ENCODE data around the gene INTS1.
"Not testable (repeated sequence)": the region's sequence is repeated elsewhere in the genome, so short reads cannot be mapped to it uniquely, and the experiment has no call there.

Gene INTS1

GRCh38 chr7:1531263-1531978 is 27.2 kb upstream of the INTS1 start:
- peak; percentile 2 for DNase-seq

DNA sequence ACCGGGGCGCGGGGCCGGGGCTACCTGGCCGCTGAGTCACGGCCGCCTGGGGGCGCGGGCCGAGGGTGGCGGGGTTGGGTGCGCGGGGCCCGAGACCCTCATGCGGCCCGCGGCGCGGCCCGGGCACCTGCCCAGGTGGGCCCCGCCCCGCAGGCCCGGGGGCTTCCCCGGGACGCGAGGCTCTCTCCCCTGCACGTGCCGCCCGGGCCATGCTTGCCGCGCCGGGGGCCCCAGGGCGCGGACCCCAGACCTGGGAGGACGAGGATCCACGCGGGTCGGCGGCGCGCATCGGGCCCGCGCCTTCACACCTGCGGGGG is 26.7 kb upstream of the INTS1 start:
- no peak for DNase-seq

- no peak for DNase-seq
Measured at GRCh38 chr7:1529383-1530116, 25.4 kb upstream of the INTS1 start.

DNA sequence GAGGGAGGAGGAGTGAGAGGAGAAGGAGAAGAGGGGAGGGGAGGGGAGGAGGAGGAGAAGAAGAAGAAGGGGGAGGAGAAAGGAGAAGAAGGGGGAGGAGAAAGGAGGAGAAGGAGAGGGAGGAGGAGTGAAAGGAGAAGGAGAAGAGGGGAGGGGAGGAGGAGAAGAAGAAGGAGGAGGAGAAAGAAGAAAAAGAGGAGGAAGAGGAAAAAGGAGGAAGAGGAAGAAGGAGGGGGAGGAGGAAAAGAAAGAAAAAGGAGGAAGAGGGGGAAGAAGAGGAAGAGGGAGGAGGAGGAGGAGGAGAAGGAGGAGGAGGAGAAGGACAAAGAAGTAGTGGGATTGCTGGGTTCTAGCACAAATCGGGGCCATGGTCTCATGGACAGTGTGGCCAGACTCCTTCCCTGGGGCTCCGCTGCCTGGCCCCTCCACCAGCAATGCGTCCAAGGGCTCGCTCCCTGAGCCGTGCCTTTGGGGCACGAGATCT is 22.1 kb upstream of the INTS1 start:
- peak; percentile 32 for DNase-seq

DNA sequence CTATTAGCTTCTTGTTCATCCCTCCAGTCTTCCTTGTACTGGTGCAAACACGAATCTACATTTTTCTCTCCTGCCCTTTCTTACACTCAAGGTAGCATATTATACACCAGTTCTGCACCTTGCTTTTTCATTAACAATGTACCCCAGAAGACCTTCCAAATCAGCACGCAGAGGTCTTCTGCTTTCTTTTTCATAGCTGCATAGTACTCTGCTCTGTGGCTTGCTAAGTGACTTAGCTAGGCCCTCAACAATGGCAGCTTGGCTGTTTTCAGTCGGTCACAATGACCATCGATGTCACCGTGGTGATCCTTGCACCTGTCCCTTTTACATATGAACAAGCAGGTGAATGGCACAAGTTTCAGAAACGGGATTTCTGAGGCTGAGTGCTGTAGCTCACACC is 21.2 kb upstream of the INTS1 start:
- DNase-seq: no peak

- DNase-seq: no peak
Measured at GRCh38 chr7:1523844-1524243, 19.7 kb upstream of the INTS1 start.

- DNase-seq: no peak
Measured at GRCh38 chr7:1523208-1523607, 19.0 kb upstream of the INTS1 start.

- DNase-seq: no peak
Measured at GRCh38 chr7:1521456-1521855, 17.3 kb upstream of the INTS1 start.

- DNase-seq: no peak
Measured at GRCh38 chr7:1520539-1521234, 16.5 kb upstream of the INTS1 start.

DNA sequence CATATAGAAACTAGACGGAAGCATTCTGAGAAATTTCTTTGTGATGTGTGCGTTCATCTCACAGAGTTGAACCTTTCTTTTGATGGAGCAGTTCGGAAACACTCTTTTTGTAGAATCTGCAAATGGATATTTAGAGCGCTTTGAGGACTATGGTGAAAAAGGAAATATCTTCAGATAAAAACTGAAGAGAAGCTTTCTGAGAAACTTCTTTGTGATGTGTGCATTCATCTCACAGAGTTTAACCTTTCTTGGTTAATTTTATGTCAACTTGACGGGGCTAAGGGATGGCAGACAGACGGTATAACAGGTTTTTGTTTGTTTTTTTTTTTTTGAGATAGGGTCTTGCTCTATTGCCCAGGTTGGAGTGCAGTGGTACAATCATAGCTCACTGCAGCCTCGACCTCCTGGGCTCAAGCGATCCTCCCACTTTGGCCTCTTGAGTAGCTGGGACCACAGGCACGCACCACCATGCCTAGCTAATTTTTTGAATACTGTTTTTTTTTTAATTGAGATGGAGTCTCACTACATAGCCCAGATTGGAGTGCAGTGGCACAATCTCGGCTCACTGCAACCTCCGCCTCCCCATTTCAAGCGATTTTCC is 15.2 kb upstream of the INTS1 start:
- DNase-seq: not testable (repeated sequence)

DNA sequence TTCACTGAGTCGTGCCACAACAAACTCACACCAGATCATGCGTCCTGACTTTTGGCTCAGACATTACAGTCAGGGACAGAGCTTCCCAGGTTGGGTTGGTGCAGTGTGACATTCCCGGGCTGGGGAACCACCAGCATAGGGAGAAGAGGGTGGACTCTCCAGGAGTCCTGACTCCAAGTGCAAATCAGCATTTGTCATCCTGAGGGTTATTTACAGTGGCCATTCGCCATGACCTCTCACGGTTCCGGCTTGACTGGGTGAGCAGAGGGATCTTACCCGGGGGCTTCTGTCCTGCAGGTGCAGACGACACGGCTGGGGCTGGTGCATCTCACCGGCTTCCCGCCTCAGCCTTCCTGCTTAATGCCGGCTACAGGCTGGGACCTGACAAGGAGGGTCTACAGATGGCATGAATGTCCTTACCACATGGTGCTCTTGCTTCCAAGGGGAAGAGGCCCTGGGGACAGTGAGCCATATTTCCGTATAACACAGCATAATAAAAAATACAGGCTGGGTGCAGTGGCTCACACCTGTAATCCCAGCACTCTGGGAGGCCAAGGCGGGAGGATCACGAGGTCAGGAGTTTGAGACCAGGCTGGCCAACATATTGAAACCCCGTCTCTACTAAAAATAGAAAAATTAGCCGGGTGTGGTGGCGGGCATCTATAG is 12.5 kb upstream of the INTS1 start:
- DNase-seq: no peak

DNA sequence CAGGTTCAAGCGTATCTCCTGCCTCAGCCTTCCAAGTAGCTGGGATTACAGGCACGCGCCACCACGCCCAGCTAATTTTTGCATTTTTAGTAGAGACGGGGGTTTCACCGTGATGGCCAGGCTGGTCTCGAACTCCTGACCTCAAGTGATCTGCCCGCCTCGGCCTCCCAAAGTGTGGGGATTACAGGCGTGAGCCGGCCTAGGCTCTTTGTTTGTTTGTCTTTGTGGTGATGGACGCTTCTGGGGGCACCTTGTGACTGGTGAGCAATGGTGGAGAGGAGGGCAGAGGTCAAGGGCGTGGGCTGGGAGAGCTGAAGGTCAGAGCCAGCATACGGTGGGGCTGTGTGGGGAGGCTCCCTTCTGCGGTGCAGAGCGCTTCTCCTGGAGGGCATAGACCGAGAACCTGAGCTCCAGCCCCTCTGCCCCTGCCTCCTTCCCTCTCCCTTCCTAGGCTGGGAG is 11.3 kb upstream of the INTS1 start:
- not testable (repeated sequence) for DNase-seq

GRCh38 chr7:1514995-1515401 is 10.8 kb upstream of the INTS1 start:
- no peak for DNase-seq

DNA sequence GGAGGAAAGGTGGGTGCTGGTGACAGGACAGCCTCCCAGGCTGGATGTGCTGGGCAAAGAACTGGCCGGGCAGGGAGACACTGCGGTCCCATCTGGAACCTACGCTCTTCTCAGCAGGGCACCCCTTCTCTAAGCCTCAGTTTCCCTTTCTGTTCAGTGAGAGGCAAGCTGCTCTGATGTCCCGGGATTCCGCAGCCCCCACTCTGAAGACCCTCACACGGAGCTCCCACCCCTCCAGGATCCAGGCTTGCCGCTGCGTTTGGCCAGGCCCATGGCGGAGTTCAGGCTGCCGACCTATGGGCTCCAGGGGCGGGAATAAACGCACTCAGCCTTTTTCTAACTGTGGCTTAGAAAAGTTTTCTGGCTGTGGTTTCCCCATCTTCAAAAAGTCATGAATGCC is 10.2 kb upstream of the INTS1 start:
- no peak for DNase-seq

DNA sequence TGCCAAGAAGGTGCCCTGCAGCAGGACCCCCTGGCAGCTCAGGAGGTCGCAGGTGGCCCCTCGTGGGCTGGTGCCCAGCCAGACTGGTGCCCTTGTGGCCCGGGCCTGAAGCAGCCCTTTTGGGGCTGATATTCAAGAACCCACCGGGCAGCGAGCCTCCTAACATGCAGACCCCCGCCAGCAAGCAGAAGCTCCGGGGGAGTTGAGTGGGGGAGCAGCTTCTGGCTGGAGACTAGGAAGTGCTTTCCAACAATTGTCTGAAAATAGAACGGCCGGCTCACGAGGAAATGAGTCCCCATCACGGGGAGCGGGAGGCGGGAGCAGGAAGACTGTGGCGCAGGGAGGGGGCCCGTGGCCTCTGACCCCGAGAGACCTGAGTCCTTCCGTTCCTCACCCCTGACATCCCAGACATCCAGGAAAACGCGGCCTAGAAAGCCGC is 9.5 kb upstream of the INTS1 start:
- no peak for DNase-seq

GRCh38 chr7:1512781-1513656 is 8.8 kb upstream of the INTS1 start:
- peak; percentile 31 for DNase-seq

GRCh38 chr7:1511444-1512422 is 7.5 kb upstream of the INTS1 start:
- no peak for DNase-seq

GRCh38 chr7:1510780-1511154 is 6.6 kb upstream of the INTS1 start:
- no peak for DNase-seq

- no peak for DNase-seq
Measured at GRCh38 chr7:1509226-1509625, 5.0 kb upstream of the INTS1 start.

DNA sequence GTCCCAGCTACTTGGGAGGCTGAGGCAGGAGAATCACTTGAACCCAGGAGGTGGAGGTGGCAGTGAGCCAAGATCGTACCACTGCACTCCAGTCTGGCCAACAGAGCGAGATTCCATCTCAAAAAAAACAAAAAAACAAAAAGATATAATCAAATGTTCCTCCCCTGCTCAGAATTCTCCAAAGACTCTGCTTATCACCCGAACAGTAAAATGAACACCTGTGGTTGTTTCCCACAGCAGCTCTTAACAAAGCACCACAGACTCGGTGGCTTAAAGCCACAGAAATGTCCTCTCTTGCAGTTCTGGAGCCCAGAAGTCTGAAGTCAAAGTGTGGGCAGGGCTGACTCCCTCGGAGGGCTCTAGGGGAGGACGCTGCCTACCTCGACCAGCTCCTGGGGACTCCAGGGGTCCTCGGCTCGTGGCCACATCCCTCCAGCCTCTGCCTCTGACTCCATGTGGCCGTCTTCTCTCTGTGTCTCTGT is 4.1 kb upstream of the INTS1 start:
- peak; percentile 31 for DNase-seq
